WI38 (cell line): ENCODE results near the gene RAMAC.
"Not testable (repeated sequence)": the region's sequence is repeated elsewhere in the genome, so short reads cannot be mapped to it uniquely, and the experiment has no call there.

ENCODE experiments used
- H3K4me3 ChIP-seq: 2 replicates; pipeline ENCODE4 v1.5.1; 2011; ENCODE audit warnings: low read depth, mild to moderate bottlenecking, control low read depth, low read length
- TF ChIP-seq, protein P1 (sequence below): IDR thresholded peaks from 2 replicates; pipeline ENCODE4 v1.5.1; 2012; ENCODE audit warnings: low read depth, mild to moderate bottlenecking, control low read depth, low read length

Gene RAMAC

GRCh38 chr15:82995076-82995475, 9.1 kb downstream of the RAMAC start:
- H3K4me3 ChIP-seq = no peak overlapping the region
- TF ChIP-seq, protein P1, sequence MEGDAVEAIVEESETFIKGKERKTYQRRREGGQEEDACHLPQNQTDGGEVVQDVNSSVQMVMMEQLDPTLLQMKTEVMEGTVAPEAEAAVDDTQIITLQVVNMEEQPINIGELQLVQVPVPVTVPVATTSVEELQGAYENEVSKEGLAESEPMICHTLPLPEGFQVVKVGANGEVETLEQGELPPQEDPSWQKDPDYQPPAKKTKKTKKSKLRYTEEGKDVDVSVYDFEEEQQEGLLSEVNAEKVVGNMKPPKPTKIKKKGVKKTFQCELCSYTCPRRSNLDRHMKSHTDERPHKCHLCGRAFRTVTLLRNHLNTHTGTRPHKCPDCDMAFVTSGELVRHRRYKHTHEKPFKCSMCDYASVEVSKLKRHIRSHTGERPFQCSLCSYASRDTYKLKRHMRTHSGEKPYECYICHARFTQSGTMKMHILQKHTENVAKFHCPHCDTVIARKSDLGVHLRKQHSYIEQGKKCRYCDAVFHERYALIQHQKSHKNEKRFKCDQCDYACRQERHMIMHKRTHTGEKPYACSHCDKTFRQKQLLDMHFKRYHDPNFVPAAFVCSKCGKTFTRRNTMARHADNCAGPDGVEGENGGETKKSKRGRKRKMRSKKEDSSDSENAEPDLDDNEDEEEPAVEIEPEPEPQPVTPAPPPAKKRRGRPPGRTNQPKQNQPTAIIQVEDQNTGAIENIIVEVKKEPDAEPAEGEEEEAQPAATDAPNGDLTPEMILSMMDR = no peak

GRCh38 chr15:82995938-82996337, 9.9 kb downstream of the RAMAC start:
- no peak overlapping the region for H3K4me3 ChIP-seq
- TF ChIP-seq, protein P1 = no peak

GRCh38 chr15:82999426-82999825, 13.4 kb downstream of the RAMAC start:
- H3K4me3 ChIP-seq = no peak overlapping the region
- TF ChIP-seq, protein P1 = no peak

GRCh38 chr15:82999905-83000671, 14.1 kb downstream of the RAMAC start:
- TF ChIP-seq, protein P1 = peak; percentile 28; the same call in 1 of the 2 replicates
- peak overlapping the region; percentile 46 for H3K4me3 ChIP-seq

GRCh38 chr15:83000672-83001031, 14.6 kb downstream of the RAMAC start:
- H3K4me3 ChIP-seq = not testable (repeated sequence)

GRCh38 chr15:83010709-83011270, 24.8 kb downstream of the RAMAC start:
- peak overlapping the region; percentile 99 for H3K4me3 ChIP-seq
- TF ChIP-seq, protein P1 = peak; percentile 87

GRCh38 chr15:83011271-83012075, 25.5 kb downstream of the RAMAC start, which contains the start of gene C15orf40:
TSS of gene C15orf40 (minus strand) at chr15:83011639. CDS start at chr15:83011607, 32 bp downstream.
- TF ChIP-seq, protein P1 = peak; percentile 45; the same call in 1 of the 2 replicates

More at GRCh38 chr15:83011271-83012075, 25.5 kb downstream of the RAMAC start, which contains the start of gene C15orf40:
- H3K4me3 ChIP-seq = peak within 1 kb of the TSS; percentile 99
